SHP77 (cell line): ENCODE results near the gene GSTA2.
"Not testable (repeated sequence)": the region's sequence is repeated elsewhere in the genome, so short reads cannot be mapped to it uniquely, and the experiment has no call there.

Experiments used
- DNase-seq, 2 experiments: peaks; one replicate each; lab custom pipeline; 2025; lab: John Stamatoyannopoulos, UW

The GSTA2 gene

GRCh38 chr6:52763322-52763916 lies at the start of gene GSTA2:
GSTA2 (minus strand) TSS chr6:52763475; CDS start chr6:52757947, 5,528 bp downstream.
- not testable (repeated sequence) for DNase-seq

- DNase-seq: not testable (repeated sequence)
Measured at GRCh38 chr6:52809777-52810176, 46.5 kb upstream of the GSTA2 start.

GRCh38 chr6:52808660-52809059 lies 45.4 kb upstream of the GSTA2 start:
- DNase-seq: no peak

DNA sequence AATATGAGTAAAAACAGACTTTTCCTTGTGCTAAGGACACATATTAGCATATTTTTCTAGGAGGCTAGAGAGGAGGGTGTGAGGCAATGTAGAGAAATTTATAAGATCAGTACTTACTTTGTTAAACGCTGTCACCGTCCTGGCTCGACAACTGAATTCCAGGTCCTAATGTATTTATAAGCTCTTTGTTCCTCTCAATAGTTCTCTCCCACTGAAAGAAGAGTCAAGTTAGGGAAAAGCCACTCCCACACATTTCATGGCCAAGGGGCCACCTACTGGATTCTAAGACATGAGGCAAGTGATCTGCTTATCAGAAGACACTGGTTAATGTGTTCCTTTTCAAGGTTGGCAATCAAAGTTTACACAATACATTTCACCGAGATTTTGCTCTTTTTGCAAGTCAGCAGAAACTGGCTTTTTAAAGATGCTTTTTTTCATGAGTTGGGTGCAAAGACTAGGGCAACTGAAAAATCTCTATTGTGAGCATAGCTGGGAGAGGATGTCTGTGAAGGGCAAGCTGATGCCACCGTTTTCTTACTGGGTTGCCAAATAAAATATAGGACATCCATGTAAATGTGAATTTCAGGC lies 40.5 kb upstream of the GSTA2 start, which contains the start of gene GSTA1:
GSTA1 (minus strand) TSS at position 149 of the 588 bp plus-strand sequence. CDS start 4,549 bp downstream, outside the sequence.
- DNase-seq: not testable (repeated sequence)

DNA sequence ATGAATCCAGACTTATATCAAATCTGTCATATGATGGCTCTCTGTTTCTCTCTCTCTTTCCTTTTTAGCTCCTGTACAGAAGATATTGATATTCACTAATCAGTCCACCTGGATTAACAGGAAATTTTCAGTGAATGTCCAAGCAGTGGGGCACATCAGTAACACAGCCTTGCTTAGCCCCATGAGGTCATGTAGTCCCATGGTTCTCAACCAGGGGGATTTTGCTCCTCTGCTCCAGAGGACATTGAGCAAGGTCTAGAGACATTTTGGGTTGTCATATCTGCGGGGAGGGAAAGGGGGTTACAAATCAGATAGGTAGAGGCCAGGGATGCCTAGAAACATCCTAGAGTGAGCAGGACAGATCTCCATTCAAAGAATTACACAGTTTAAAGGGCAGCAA lies 39.5 kb upstream of the GSTA2 start:
- no peak for DNase-seq

- no peak for DNase-seq
Measured at GRCh38 chr6:52801188-52801841, 38.0 kb upstream of the GSTA2 start.

DNA sequence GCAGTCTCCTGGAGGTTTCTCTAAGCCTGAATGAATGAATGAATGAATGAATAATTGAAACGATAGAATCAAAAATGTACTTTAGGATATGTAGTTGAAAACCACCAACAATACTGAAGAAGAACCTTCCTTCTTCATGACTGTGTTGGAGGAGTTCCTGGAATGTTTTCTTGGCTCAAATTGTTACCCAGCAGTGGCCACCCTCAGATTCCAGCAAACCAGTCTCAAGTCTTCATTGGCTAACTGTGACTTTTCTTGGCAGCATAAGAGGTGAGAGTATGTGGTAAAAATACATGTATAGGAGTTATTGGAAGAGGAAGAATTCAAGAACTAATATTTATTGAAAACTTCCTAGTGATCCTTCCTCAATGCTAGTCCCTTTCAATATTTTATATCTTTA lies 36.0 kb upstream of the GSTA2 start:
- not testable (repeated sequence) for DNase-seq

DNA sequence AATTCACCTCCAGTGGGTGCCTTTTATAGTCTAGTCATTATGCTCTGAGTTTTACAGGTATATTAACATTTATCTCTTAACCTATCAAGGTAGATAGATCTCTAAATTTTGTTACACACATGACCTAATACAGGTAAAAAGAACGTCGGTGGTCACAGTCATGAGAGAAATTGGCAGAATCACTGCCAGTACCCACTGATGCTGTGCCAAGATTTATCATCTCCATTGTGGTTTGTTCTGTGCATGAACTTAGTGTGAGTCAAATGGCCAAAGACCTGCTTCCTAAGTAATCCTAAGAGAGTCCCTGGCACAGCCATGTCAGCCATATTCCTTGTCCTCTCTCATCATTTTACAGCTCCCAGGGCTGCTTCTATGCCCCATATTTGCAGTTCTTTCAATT lies 31.1 kb upstream of the GSTA2 start:
- not testable (repeated sequence) for DNase-seq

GRCh38 chr6:52790861-52791260 lies 27.6 kb upstream of the GSTA2 start:
- DNase-seq: no peak

- not testable (repeated sequence) for DNase-seq
Measured at GRCh38 chr6:52789658-52790057, 26.4 kb upstream of the GSTA2 start.

- DNase-seq: no peak
Measured at GRCh38 chr6:52788478-52788877, 25.2 kb upstream of the GSTA2 start.

- DNase-seq: no peak
Measured at GRCh38 chr6:52787917-52788316, 24.6 kb upstream of the GSTA2 start.

GRCh38 chr6:52786249-52786956 lies 23.1 kb upstream of the GSTA2 start:
- no peak for DNase-seq

DNA sequence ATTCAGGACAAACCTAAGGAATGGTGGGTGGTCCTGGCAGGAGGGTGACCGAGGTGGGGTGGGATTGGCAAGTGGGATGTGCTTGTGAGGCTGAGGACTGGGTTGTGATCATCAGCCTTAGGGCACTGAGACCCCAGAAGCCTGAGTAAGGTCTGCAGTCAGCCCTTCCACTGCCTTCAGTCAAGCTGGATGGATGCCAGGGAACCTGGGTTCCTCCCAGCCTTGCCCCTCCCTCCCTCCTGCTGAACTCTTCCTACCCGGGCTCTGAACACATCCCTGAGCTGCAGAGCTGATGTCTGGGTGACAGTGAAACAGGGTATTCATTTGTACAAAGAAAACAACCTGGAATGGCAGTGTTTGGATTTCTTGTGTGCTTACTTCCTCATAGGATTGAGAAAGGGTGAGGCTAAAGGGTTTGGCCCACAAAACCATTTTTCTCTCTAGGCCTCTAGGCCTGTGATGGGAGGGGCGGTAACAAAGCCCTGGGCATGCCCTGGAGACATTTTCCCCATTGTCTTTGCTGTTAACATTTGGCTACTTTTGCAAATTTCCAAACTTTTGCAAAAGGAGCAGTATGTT lies 19.5 kb upstream of the GSTA2 start:
- DNase-seq: not testable (repeated sequence)

GRCh38 chr6:52782209-52782608 lies 18.9 kb upstream of the GSTA2 start:
- not testable (repeated sequence) for DNase-seq

GRCh38 chr6:52779237-52779636 lies 16.0 kb upstream of the GSTA2 start:
- DNase-seq: no peak

DNA sequence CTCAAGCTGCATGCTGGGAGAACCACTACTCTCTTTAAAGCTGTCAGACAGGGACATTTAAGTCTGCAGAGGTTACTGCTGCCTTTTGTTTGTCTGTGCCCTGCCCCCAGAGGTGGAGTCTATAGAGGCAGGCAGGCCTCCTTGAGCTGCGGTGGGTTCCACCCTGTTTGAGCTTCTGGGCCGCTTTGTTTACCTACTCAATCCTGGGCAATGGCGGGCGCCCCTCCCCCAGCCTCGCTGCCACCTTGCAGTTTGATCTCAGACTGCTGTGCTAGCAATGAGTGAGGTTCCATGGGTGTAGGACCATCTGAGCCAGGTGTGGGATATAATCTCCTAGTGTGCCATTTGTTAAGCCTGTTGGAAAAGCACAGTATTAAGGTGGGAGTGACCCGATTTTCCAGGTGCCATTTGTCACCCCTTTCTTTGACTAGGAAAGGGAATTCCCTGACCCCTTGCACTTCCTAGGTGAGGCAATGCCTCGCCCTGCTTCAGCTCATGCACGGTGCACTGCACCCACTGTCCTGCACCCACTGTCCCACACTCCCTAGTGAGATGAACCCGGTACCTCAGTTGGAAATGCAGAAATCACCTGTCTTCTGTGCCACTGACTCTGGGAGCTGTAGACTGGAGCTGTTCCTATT lies 13.6 kb upstream of the GSTA2 start:
- DNase-seq: peak; percentile 37 to 49

DNA sequence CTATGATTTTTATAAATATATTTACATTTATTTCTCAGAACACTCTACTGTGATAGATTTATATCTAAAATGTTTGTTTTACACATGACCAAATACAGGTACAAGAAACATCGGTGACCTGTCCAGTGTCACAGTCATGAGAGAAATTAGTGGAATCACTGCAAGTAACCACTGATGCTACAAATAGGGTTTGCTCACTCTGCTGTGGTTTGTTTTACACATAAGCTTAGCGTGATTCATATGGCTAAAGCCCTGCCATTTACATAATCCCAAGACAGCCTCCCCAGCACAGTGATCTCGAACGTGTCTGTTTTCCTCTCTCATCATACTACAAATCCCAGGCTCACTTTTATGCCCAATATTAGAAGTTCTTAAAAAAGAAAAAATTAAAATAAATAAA lies 6.1 kb upstream of the GSTA2 start:
- DNase-seq: not testable (repeated sequence)

- DNase-seq: not testable (repeated sequence)
Measured at GRCh38 chr6:52767658-52768057, 4.4 kb upstream of the GSTA2 start.

DNA sequence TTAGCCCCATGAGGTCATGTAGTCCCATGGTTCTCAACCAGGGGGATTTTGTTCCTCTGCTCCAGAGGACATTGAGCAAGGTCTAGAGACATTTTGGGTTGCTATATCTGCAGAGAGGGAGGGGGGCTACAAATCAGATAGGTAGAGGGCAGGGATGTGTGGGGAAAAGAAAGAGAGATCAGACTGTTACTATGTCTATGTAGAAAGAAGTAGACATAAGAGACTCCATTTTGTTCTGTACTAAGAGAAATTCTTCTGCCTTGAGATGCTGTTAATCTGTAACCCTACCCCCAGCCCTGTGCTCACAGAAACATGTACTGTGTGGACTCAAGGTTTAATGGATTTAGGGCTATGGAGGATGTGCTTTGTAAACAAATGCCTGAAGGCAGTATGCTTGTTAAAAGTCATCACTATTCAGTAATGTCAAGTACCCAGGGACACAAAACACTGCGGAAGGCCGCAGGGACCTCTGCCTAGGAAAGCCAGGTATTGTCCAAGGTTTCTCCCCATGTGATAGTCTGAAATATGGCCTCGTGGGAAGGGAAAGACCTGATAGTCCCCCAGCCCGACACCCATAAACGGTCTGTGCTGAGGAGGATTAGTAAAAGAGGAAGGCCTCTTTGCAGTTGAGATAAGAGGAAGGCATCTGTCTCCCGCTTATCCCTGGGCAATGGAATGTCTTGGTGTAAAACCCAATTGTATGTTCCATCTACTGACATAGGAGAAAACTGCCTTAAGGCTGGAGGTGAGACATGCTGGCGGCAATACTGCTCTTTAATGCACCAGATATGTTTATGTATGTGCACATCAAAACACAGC lies 1.4 kb downstream of the GSTA2 start:
- DNase-seq: not testable (repeated sequence)
